ENCODE data around the gene ELK1.

DNA sequence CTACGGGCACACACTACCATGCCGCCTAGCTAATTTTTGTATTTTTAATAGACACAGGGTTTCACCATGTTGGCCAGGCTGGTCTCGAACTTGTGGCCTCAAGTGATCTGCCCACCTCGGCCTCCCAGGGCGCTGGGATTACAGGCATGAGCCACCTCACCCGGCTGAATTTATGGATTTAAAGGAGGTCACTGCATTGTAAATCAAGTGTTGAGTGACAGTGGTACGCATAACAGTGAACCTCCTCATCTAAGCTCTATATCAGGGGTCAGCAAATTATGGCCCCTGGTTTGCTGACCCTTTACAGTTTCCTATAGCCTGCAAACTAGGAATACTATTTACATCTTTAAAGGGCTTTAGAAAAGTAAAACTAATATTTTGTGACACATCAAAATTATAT, 11.2 kb upstream of the ELK1 start:
- TF ChIP-seq, protein P1, sequence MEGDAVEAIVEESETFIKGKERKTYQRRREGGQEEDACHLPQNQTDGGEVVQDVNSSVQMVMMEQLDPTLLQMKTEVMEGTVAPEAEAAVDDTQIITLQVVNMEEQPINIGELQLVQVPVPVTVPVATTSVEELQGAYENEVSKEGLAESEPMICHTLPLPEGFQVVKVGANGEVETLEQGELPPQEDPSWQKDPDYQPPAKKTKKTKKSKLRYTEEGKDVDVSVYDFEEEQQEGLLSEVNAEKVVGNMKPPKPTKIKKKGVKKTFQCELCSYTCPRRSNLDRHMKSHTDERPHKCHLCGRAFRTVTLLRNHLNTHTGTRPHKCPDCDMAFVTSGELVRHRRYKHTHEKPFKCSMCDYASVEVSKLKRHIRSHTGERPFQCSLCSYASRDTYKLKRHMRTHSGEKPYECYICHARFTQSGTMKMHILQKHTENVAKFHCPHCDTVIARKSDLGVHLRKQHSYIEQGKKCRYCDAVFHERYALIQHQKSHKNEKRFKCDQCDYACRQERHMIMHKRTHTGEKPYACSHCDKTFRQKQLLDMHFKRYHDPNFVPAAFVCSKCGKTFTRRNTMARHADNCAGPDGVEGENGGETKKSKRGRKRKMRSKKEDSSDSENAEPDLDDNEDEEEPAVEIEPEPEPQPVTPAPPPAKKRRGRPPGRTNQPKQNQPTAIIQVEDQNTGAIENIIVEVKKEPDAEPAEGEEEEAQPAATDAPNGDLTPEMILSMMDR (conservative IDR thresholded peaks at IDR 0.05; ENCODE audit: low read length), result no peak
- TF ChIP-seq EZH2phosphoT487 (IDR thresholded peaks at IDR 0.05; ENCODE audit: borderline replicate concordance), result no peak

Data from Loucy (cell line).